ENCODE measurements around the gene GRIN2A.

GRIN2A gene

GRCh38 chr16:9957002-9957401 lies 225.2 kb downstream of the GRIN2A start:
- no peak for DNase-seq

DNA sequence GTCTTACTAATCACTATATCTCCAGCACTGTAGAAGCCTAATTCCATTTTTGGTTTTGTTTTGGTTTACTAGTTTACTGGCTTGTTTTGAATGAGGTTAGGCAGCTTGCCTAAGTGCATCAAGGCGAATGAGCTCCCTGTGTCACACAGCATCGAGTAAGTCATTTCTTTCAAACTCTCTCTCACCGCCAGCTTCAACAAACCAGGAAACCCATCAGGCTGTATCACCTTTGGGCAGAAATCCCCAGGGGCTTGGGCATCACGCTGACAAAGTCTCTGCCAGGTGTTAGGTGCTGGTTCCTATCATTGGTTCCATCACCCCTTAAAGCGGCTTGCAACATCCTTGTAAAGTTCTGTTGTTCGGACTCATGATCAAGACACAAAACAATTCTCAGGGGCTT lies 226.6 kb downstream of the GRIN2A start:
- no peak for DNase-seq

DNA sequence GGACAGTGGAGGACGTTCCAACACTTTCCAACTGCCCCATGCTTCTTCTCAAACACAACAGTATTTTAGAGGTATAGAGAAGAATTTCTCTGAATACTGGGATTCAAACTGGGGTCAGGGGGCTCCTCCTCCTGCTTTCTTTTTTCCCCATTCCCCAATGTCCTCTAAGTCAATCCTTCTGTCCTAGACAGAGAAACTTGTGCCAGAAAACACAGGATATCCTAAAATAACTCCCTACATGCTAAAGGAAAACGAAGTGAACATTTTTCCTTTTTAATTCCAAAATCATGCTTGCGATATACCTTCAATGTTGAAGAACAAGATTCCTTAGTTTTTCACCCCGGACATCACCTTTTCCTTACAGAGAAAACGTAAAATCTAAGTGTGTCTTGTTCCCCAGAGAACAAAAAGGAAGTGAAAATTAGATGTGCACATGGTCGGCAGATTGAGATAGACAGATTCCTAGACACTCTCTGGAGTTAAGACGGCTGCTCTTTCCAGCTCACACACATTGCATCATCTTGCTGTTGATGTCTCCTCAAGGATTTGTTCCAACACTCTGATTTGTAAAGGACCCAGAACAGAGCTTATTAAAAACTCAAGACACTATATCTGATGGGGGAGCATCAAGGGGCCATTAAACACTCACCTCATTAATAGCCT lies 228.2 kb downstream of the GRIN2A start:
- no peak for DNase-seq

DNA sequence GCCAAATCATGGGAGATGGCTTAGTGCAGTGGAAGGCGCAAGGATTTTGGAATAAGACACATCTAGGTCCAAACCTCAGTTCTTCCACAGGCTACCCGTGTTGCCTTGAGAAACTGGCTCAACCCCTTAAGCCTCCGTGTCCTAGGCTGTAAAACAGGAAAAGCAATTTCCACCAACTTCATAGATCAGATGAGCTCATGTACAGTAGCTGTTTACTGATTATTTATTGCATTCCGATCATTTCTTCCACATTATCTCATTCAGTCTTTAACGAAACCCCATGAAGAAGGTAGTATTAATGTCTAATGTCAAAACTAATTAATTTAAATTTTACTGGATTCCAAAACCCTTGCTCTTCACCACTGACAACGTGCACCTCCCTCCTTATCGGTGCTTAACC lies 231.6 kb downstream of the GRIN2A start:
- DNase-seq: no peak

- DNase-seq: no peak
These were observed 232.8 kb downstream of the GRIN2A start for GRCh38 chr16:9949396-9949795.

DNA sequence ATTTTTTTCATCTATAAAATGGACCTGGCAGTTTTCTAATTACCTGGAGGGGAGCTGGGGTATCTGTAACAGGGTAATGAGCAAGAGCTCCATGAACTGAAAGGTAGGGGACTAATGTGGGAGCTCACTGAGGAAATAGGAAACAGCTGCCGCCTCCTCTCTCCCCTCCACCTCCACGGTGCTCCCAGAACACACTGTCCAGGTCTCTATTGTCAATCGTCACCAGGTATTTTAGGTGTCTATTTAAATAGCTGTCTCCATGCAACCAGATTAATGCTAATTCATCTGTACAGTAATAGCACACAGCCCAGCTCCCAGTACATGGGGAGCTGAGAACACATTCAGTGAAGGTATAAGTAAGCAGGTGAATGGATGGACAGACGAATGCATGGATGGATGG lies 233.3 kb downstream of the GRIN2A start:
- no peak for DNase-seq

DNA sequence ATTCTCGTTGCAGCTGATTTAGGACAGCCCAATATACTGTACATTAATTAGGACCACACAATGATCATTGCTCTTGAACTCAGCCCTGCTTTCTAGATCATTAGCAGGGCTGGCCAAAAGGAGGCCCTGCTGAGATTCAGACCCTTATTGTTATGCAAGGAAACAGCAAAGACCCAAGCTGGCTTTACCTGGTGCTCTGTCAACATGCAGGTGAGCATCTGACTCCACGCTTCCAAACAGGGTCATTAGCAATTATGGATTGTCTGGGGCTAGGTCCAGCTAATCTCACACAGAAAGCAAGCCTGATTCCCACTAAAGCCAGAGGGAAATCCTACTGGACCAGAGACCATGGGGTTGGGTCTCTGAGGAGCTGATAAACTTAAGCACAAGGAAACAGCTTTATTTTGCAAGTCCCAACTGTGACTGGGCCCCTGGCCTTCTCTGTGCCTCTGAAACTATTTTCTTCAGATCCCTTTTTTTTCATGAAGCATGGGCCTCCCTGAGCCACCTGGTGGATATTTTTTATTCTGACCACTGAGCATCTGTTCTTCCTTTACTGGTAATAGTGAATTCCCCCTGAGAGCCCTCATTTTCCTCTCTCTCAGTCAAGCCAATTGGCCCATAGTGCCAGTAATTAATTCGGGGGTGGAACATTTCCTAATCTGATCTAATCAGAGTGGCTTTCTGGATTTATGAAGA lies 236.1 kb downstream of the GRIN2A start:
- no peak for DNase-seq

DNA sequence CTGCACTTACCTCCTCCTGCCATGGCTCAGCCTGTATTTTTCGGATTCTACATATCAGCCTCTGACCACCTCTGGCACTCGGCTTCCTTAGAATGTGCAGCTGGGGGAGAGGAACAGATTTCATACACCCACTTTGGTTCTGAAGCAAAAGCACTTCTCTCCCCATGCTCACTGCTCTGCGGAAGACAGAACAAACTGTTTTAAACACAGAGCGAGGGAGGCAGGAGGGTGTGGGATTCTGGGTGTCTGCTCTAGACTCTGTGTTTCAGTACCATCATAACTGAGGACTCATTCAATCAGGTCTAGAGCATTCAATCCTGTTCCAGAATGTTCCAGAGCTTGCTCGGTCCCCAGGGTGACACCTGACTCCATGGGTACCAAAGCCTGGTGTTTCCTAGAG lies 239.1 kb downstream of the GRIN2A start:
- no peak for DNase-seq

GRCh38 chr16:9941245-9941644 lies 241.0 kb downstream of the GRIN2A start:
- no peak for DNase-seq

DNA sequence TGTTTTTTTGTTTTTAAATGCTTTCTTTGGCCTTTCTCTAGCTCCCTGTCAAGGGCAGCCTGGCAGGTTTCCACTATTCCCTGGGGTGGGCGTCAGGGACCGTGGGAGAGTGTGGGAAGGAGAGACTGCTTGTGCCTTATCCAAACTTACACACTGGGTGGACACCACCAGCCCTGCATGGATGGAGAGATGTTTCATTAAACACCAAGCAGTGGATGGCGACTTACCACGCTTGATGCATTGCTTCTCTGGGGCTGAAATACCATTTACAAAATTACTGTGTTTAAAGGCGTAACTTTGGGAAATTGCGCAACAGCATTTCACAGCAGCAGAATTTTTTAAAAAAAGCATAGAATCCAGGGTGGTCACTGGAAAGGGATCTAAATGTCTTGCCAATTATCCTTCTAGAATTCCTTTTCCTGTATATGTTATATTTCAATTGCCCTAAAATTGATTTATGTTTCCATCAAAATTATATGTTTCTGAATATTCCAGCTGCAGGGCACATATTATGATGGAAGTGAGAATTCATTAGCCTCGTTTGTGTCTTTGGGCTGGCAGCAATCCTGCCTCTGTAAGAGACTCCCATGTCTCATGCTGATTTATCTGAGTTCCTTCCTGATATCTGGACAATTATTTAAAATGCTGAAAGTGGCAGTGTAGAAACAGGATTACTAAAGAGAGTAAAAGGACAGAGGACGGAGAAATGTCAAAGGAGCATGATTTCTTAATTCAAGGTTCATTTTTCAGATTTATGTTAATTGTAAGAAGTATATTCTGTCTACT lies 247.3 kb downstream of the GRIN2A start:
- DNase-seq: no peak

DNA sequence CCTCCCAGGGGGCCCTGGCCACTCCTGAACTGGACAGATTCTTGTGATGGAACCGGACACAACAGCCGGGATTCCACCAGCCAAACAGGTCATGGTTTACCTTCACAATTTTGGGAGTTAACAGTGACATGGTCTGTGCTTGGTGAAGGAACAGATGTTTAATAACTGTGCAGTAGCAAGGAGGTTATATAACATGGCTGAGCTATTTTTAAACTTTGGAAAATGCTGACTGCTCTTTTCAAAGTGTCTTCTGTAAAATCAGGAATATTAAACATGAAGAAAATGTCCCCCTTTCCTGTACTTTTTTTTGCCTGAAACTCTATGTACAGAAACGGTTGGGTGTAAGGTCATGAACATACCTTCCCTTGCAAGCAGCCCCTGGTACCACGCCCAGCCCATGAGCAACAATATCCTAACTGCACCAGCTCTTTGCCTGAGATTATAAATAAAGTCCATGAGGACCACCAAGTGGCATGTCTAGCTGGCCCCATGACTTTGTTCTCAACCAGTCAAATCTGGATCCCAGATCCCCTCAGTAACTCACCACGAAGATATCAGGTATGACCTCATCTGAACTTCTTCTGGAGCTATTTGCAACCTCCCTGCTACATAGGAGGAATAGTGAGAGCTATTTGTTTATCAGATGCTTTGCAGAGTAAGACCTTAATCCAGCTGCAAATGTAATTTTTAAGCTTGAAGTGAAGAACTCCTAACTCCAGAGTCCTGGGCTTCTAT lies 249.1 kb downstream of the GRIN2A start:
- no peak for DNase-seq

DNA sequence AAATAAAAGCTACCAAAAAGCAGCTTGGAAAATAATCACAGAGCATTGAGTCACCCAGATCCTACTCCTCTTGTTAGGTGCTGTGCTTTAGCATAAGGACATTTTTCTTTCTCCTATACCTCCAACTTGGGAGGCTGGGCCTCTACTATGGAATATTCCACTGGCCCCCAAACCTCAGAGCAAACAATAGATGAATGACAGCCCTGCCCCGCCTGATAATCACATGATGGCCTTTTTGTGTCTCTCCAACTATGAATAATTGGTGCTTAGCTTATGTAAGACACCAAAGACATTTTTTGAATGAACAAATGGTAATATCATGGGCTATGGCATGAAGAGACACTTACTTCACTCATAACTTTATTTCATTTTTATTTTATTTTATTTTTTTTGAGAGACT lies 250.2 kb downstream of the GRIN2A start:
- DNase-seq: no peak

- no peak for DNase-seq
These were observed 252.4 kb downstream of the GRIN2A start for GRCh38 chr16:9929836-9930235.

- no peak for DNase-seq
These were observed 252.9 kb downstream of the GRIN2A start for GRCh38 chr16:9929313-9929712.

DNA sequence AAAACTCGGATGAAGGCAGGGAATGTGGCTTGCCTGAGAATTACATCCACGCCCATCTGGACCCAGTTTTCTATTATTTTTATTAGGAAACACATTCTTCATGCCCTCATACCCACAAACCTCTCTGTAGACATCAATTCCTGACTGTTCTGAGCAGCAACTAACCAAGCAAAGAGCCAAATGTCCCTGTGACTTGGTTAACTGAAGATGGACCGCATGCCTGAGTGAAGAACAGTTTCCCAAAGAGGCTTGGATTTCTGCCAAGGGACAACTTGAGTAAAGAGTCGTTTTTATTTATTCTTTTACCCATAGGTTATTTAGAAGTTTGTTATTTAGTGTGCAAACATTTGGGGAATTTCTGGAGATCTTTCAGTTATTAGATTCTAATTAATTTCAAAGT lies 259.8 kb downstream of the GRIN2A start:
- no peak for DNase-seq

DNA sequence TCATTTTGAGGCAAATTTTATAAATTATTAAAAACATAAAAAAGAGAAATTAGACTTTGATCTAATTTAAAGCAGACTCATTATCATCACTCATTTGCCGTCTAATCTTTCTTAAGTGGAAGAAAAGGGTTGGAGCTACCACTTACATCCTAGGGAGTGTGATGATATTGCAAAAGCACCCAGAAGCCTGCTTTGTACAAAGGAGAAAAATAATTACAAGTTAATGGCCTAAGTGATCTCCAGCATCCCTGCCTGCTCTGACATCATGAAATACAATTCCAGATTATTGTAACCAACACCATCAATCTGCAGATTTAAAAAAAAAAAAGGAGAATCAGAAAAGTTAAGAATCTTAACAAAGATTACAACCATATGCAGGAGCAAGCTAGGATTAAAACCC lies 260.2 kb downstream of the GRIN2A start:
- no peak for DNase-seq

DNA sequence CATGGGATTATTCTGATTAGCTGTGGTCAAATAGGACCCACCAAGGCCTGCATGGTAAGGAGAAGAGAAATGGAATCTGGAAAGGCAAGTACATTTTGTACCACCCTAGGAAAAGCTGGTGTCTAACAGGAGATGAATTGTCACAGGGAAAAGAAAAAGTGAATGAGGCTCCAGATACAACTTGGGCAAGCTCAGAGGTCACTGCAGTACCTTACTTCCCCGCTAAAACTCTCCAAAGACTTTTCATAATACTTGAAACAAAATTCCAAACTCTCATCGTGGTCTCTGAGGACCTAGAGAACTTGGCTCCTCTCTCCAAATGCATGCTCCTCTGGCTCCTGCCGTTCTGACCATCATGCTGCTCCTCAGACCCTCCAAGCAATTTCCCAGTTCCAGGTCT lies 262.8 kb downstream of the GRIN2A start:
- no peak for DNase-seq

DNA sequence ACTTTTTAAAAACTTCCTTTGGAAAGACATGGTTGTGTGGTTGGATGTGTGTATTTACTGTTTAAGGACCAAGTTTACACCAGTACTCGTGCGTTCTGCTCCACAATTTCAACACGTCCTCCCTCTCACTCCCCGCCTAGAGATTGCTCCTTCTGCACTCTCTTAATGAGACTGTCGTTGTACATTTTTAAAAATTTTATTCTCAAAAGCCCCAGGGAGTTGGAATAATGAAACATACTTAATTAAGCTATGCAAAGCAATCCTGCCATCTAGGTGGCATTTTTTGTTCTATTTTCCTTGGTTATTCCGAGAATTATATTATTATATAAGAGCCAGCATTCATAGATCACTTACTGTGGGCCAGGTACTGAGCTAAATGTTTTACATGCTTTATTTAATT lies 264.5 kb downstream of the GRIN2A start:
- DNase-seq: no peak

DNA sequence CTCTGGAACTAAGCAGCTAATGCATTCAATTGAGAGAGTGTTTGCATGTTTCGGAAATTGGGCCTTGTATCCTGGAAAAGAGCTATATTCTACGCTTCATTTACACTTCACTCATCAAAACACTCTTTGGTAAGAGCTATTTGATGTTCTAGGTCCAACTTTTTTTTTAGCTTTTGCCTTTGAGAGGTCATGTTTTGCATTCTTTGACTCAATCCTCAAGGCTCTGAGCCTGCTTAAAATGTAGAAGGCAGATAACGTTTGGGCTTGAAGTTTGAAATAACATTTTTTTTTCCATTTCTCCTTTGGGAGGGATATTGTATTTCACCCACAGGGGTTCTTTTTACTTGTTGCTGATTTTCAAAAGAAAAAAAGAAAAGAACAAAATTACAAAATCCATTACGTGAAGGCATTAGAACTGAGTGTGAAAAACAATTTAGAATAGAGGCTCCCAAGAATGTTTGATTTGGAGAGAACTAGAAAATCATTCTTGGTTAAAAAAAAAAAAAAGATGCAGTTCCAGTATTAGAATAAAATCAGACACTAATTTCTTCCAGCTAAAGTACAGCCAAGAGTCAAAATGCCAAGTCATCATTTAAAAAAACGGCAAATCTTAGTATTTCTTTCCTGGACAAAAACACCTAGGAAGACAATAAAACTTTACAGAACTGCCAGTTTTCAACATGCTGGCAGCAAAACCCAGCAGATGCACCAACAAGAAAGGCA lies 268.5 kb downstream of the GRIN2A start:
- DNase-seq: no peak

- no peak for DNase-seq
These were observed 270.2 kb downstream of the GRIN2A start for GRCh38 chr16:9911989-9912388.

DNA sequence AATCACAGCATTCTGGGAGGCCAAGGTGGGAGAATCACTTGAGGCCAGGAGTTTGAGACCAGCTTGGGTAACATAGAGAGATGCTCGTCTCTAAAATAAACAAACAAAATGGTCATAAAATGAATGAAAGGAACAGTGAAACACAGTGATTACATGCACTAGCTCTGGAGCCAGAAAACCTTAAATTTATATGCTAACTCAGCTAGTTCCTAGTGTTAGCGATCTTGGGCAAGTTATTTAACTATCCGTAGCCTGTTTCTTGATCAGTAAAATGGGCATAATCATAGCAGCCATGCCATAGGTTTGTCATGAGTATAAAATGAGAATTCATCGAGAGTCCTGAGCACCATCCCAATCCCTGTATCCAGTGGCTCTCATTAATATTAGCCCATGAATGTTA lies 271.0 kb downstream of the GRIN2A start:
- no peak for DNase-seq

GRCh38 chr16:9909072-9909825 lies 273.0 kb downstream of the GRIN2A start:
- no peak for DNase-seq
